ENCODE measurements around the gene RAD51B.

DNA sequence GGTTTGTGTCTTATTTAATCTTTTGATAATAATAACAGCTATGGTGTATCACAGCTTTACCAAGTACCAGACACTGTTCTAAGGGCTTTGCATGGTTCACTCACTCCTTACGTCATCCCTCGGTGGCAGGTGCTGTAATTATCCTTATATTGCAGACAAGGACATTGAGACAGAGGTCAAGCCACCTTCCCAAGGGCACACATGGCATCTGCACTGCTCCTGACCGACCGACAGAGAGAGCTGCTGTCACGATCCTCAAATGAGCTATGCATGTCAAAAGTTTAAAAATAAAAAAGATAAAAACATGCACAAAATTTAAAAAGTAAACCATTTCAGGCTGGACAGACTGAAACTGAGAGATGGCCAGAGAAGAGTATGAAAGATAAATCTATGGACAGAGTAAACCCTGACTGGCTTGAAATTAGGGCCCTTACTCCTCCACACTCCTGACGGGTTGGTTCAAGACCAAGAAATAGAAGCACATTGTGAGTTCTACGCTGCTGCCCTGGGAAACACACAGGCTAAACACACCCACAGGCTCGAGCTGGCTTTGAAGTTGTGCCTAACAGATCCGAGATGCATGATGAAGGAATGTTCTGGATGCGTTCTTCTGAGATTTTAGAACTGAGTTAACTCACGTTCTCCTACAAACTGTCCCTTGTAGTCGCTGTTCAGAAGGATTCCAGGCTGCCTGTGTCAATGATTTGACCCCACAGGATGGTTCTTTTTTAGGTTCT lies 704.6 kb downstream of the RAD51B start:
- TF ChIP-seq, protein P1, sequence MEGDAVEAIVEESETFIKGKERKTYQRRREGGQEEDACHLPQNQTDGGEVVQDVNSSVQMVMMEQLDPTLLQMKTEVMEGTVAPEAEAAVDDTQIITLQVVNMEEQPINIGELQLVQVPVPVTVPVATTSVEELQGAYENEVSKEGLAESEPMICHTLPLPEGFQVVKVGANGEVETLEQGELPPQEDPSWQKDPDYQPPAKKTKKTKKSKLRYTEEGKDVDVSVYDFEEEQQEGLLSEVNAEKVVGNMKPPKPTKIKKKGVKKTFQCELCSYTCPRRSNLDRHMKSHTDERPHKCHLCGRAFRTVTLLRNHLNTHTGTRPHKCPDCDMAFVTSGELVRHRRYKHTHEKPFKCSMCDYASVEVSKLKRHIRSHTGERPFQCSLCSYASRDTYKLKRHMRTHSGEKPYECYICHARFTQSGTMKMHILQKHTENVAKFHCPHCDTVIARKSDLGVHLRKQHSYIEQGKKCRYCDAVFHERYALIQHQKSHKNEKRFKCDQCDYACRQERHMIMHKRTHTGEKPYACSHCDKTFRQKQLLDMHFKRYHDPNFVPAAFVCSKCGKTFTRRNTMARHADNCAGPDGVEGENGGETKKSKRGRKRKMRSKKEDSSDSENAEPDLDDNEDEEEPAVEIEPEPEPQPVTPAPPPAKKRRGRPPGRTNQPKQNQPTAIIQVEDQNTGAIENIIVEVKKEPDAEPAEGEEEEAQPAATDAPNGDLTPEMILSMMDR (IDR thresholded peaks at IDR 0.05) = peak in 3 of 6 experiments; percentile 25 to 32 (median 29)
- no peak for TF ChIP-seq POLR2A (IDR thresholded peaks at IDR 0.05)

All from thyroid gland (tissue), 4 donors.